ENCODE measurements around the gene SDHAF1. TPM values are rescaled to one million over a fixed set of nuclear protein-coding genes. Genes with fewer than 3 reads are reported as not detected.
"Not testable (repeated sequence)": the region's sequence is repeated elsewhere in the genome, so short reads cannot be mapped to it uniquely, and the experiment has no call there.

SDHAF1 gene
- total RNA-seq, 1 donor from 2014 or later: 14.2 TPM

- Histone ChIP-seq H3K27me3 (no peaks in the 10 kb centered on the region), H3K9me3 (no peaks in the 10 kb centered on the region), H3K36me3 (no peaks in the 10 kb centered on the region), H3K27ac (no peak overlapping the region), H3K4me3 (no peak overlapping the region), H3K4me1 (no peaks in the 10 kb centered on the region)
- intact Hi-C loops (cut with DNase I): no loop called here
- no peak for DNase-seq
- no peak for ATAC-seq
- no peak for TF ChIP-seq CTCF (IDR thresholded peaks at IDR 0.05)
Measured at GRCh38 chr19:35973487-35973886, 21.5 kb upstream of the SDHAF1 start.

- Histone ChIP-seq H3K27me3 (no peaks in the 10 kb centered on the region), H3K27ac (no peak overlapping the region), H3K36me3 (no peaks in the 10 kb centered on the region), H3K4me3 (no peak overlapping the region), H3K9me3 (no peaks in the 10 kb centered on the region), H3K4me1 (no peaks in the 10 kb centered on the region)
- ATAC-seq: no peak
- no peak for TF ChIP-seq CTCF (IDR thresholded peaks at IDR 0.05)
- intact Hi-C loops (cut with DNase I): no loop called here
- DNase-seq: no peak
Measured at GRCh38 chr19:35975608-35976214, 19.3 kb upstream of the SDHAF1 start.

- no peak for TF ChIP-seq CTCF (IDR thresholded peaks at IDR 0.05)
- H3K36me3 ChIP-seq: no peaks in the 10 kb centered on the region
- no peak overlapping the region for H3K4me3 ChIP-seq
- ATAC-seq (peak; percentile 14), DNase-seq (no peak)
- no peak overlapping the region for H3K27ac ChIP-seq
- no peaks in the 10 kb centered on the region for H3K9me3 ChIP-seq
- no peaks in the 10 kb centered on the region for H3K4me1 ChIP-seq
- no peaks in the 10 kb centered on the region for H3K27me3 ChIP-seq
- intact Hi-C loops (cut with DNase I): no loop called here
Measured at GRCh38 chr19:35977446-35978222, 17.4 kb upstream of the SDHAF1 start.

GRCh38 chr19:35978271-35978670 is 16.7 kb upstream of the SDHAF1 start:
- intact Hi-C loops (cut with DNase I): no loop called here
- Histone ChIP-seq H3K27ac (no peak overlapping the region), H3K27me3 (no peaks in the 10 kb centered on the region), H3K4me1 (no peaks in the 10 kb centered on the region), H3K36me3 (no peaks in the 10 kb centered on the region), H3K4me3 (no peak overlapping the region), H3K9me3 (no peaks in the 10 kb centered on the region)
- no peak for ATAC-seq
- TF ChIP-seq CTCF (IDR thresholded peaks at IDR 0.05): no peak
- DNase-seq: no peak

- no peak for TF ChIP-seq CTCF (IDR thresholded peaks at IDR 0.05)
- Histone ChIP-seq H3K4me3 (no peak overlapping the region), H3K4me1 (no peaks in the 10 kb centered on the region), H3K9me3 (no peaks in the 10 kb centered on the region), H3K27ac (no peak overlapping the region), H3K27me3 (no peaks in the 10 kb centered on the region), H3K36me3 (no peaks in the 10 kb centered on the region)
- ATAC-seq (no peak), DNase-seq (no peak)
- intact Hi-C loops (cut with DNase I): no loop called here
Measured at GRCh38 chr19:35978832-35979365, 16.1 kb upstream of the SDHAF1 start.

- intact Hi-C loops (cut with DNase I): not testable (repeated sequence)
Measured at GRCh38 chr19:35980997-35981396, 14.0 kb upstream of the SDHAF1 start.

More at GRCh38 chr19:35980997-35981396, 14.0 kb upstream of the SDHAF1 start:
- not testable (repeated sequence) for H3K27me3 ChIP-seq, H3K4me1 ChIP-seq, DNase-seq, H3K4me3 ChIP-seq, H3K9me3 ChIP-seq, H3K36me3 ChIP-seq, ATAC-seq, H3K27ac ChIP-seq
